Activated T-cell treated with anti-CD3 and anti-CD28 coated beads for 4 hours (primary cell): Measurements from ENCODE around the gene PDE5A.
A peak's percentile ranks its signal among the peaks of the same experiment; 100 is the strongest.
"Not testable (repeated sequence)": the region's sequence is repeated elsewhere in the genome, so short reads cannot be mapped to it uniquely, and the experiment has no call there.

Experiments
- DNase-seq: peaks from one replicate; pipeline ENCODE4 v3.0.0-alpha.2; 2020

The PDE5A gene

DNA sequence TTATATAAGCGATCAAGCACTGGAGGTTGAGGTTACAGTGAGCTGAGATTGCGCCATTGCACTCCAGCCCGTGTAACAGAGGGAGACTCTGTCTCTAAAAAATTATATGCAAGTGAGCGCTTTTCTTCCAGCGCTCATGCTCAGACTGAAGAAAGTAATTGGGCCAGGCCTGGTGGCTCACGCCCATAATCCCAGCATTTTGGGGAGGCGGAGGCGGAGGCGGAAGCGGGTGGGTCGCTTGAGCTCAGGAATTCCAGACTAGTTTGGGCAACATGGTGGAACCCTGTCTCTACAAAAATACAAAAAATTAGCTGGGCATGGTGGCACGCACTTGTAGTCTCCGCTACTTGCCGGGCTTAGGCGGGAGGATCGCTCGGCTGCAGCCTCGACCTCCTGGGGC, 172.9 kb downstream of the PDE5A start:
- not testable (repeated sequence) for DNase-seq

GRCh38 chr4:119454491-119455270, 173.9 kb downstream of the PDE5A start:
- peak; percentile 98 for DNase-seq

GRCh38 chr4:119454151-119454490, 174.5 kb downstream of the PDE5A start:
- DNase-seq: not testable (repeated sequence)

DNA sequence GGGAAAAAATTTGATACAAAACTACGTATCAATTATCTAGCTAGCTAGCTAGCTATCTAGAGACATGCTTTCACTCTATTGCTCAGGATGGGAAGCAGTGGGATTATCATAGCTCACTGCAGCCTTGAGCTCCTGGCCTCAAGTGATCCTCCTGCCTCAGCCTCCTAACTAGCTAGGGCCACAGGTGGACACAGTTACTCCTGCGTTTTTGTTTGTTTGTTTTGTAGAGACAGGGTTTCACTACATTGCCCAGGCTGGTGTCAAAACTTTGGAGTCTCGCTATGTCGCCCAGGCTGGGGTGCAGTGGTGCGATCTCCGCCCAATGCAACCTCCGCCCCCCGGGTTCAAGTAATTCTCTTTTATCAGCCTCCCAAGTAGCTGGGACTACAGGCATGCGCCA, 175.3 kb downstream of the PDE5A start:
- not testable (repeated sequence) for DNase-seq

DNA sequence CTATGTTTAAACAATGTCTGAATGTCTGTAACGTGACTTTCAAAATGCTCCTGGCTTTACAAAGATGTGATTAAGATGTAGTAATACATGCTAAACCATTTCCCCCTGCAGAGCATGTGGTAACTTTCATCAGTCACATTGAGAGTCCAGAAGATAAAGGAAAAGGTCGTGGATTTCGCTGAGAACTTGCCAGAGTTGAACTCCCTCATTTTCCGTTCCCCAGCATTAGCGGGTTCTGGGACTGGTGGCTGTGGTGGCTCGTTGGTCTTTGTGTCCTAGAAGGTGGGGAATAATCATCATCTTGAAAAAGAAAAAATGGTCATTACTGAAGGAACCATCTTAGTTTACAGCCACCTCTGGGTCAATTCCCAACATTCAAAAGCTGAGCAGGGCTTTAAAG, 178.8 kb downstream of the PDE5A start:
- not testable (repeated sequence) for DNase-seq
